Upper lobe of right lung (tissue), 1 donor: ENCODE results near the gene HMGXB3. TPM values are rescaled to one million over a fixed set of nuclear protein-coding genes. Genes with fewer than 3 reads are reported as not detected.

Source experiments
- ATAC-seq: fragments of 200-7000 bp; cut with Tn5 transposase; one replicate; pipeline ENCODE4 v1.9.1; 2020; ENCODE audit warnings: mild to moderate bottlenecking, moderate library complexity
- DNase-seq: peaks from one replicate; pipeline ENCODE4 v3.0.0-alpha.2; 2020
- H3K27ac ChIP-seq: fragments of 200-600 bp; one replicate; pipeline ENCODE4 v1.8.0; 2022
- H3K27me3 ChIP-seq: fragments of 200-600 bp; one replicate; pipeline ENCODE4 v1.8.0; 2022; ENCODE audit warnings: mild to moderate bottlenecking
- H3K36me3 ChIP-seq: fragments of 200-600 bp; one replicate; pipeline ENCODE4 v1.8.0; 2022
- H3K4me1 ChIP-seq: fragments of 200-600 bp; one replicate; pipeline ENCODE4 v1.8.0; 2022
- H3K4me3 ChIP-seq: fragments of 200-600 bp; one replicate; pipeline ENCODE4 v1.8.0; 2022; ENCODE audit warnings: mild to moderate bottlenecking
- H3K9me3 ChIP-seq: fragments of 200-600 bp; one replicate; pipeline ENCODE4 v1.8.0; 2022
- intact Hi-C: fragments of 100-400 bp; cut with DNase I; formaldehyde crosslinking; loops from one replicate; pipeline ENCODE4 v1.11.0; 2022
- total RNA-seq: library from RNA; stranded (reverse); fragmentation: NEBNext Ultra II Directional; extraction: Animal tissue kit (Norgen Biotek cat#: 25700); gene quantifications from one replicate; pipeline ENCODE4 v1.2.1, GENCODE V29; 2021
- TF ChIP-seq, protein P1 (sequence below): fragments of 200-600 bp; IDR thresholded peaks from one replicate; pipeline ENCODE4 v1.8.0; 2022; ENCODE audit warnings: antibody characterized with exemption
- donor health status: DM: no; HTN: yes; CAD: no; lungs with severe emphysema.

Gene HMGXB3
- total RNA-seq, 1 donor from 2014 or later, result 33.7 TPM

GRCh38 chr5:150017226-150018005 is 16.9 kb downstream of the HMGXB3 start:
- TF ChIP-seq, protein P1, sequence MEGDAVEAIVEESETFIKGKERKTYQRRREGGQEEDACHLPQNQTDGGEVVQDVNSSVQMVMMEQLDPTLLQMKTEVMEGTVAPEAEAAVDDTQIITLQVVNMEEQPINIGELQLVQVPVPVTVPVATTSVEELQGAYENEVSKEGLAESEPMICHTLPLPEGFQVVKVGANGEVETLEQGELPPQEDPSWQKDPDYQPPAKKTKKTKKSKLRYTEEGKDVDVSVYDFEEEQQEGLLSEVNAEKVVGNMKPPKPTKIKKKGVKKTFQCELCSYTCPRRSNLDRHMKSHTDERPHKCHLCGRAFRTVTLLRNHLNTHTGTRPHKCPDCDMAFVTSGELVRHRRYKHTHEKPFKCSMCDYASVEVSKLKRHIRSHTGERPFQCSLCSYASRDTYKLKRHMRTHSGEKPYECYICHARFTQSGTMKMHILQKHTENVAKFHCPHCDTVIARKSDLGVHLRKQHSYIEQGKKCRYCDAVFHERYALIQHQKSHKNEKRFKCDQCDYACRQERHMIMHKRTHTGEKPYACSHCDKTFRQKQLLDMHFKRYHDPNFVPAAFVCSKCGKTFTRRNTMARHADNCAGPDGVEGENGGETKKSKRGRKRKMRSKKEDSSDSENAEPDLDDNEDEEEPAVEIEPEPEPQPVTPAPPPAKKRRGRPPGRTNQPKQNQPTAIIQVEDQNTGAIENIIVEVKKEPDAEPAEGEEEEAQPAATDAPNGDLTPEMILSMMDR, result no peak
- Histone ChIP-seq H3K4me3 (no peak overlapping the region), H3K9me3 (no peaks in the 10 kb centered on the region), H3K4me1 (peaks cover 7% of the 10 kb centered on the region), H3K27me3 (no peaks in the 10 kb centered on the region), H3K27ac (no peak overlapping the region), H3K36me3 (peaks cover 100% of the 10 kb centered on the region)
- intact Hi-C loops, result no loop called here
- ATAC-seq (no peak), DNase-seq (no peak)

DNA sequence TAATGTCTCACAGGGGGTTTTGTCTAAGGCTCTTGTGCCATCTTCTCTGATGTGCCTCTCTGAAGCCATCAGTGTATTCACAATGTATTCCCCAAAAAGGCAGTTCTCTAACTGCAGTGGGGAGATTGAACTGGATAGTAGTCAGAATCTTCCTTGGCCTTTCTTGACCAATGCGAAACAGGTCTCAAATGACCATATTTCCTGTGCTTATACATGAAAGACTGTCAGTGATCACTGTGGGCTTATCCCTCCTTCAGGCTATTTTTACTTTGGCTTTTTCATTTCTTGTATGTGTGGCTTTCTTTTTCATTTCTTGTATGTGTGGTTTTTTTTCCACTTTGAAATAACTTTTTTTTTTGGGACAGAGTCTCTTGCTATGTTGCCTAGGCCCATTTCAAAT is 19.7 kb downstream of the HMGXB3 start:
- no peak for ATAC-seq
- Histone ChIP-seq H3K9me3 (no peaks in the 10 kb centered on the region), H3K27me3 (no peaks in the 10 kb centered on the region), H3K4me3 (no peak overlapping the region), H3K27ac (no peak overlapping the region), H3K4me1 (peaks cover 9% of the 10 kb centered on the region), H3K36me3 (peaks cover 96% of the 10 kb centered on the region)
- intact Hi-C loops, result no loop called here
- TF ChIP-seq, protein P1, result no peak
- DNase-seq, result no peak

DNA sequence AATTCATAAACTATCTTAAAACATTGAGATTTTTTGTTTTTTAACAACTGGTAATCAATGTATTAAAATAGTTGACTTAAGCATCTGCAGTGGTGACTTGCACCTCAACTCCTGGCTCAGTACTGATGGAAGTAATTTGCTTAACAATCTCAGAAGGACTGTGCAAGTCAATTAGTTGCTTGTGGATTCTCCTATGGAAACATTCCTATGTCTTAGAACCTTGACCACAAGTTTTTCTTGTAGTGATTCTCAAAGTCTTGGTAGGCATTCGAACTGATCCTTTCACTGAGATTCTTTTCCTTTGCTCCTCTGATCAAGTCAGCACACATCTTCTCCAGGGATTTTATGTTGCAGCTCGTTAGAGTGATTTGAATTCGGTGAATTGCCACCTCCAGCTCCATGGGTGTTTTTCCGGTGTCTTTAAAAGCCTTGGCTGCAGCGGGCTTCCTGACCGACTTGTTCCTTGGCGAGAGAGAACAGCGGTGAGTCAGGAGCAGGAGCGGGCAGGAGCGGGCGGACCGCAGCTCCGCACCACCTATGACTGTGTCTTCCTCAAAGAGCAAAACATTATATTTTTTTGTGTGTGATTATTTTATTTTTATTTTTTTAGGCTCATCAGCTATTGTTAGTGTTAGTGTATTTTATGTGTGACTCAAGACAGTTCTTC is 21.1 kb downstream of the HMGXB3 start:
- DNase-seq (no peak), ATAC-seq (peak; percentile 33)
- Histone ChIP-seq H3K36me3 (peaks cover 96% of the 10 kb centered on the region), H3K4me3 (no peak overlapping the region), H3K4me1 (peaks cover 9% of the 10 kb centered on the region), H3K9me3 (no peaks in the 10 kb centered on the region), H3K27ac (peak overlapping the region; percentile 27), H3K27me3 (no peaks in the 10 kb centered on the region)
- intact Hi-C loops, result no loop called here
- TF ChIP-seq, protein P1, result no peak

- Histone ChIP-seq H3K9me3 (no peaks in the 10 kb centered on the region), H3K36me3 (peaks cover 96% of the 10 kb centered on the region), H3K4me1 (peaks cover 9% of the 10 kb centered on the region), H3K4me3 (no peak overlapping the region), H3K27ac (no peak overlapping the region), H3K27me3 (no peaks in the 10 kb centered on the region)
- ATAC-seq (no peak), DNase-seq (no peak)
- TF ChIP-seq, protein P1, result no peak
- intact Hi-C loops, result no loop called here
These were observed 21.6 kb downstream of the HMGXB3 start for GRCh38 chr5:150022158-150022531.

GRCh38 chr5:150022681-150023080 is 22.1 kb downstream of the HMGXB3 start:
- DNase-seq, result no peak
- Histone ChIP-seq H3K4me3 (no peak overlapping the region), H3K27me3 (no peaks in the 10 kb centered on the region), H3K27ac (no peak overlapping the region), H3K9me3 (no peaks in the 10 kb centered on the region), H3K36me3 (peaks cover 96% of the 10 kb centered on the region), H3K4me1 (peaks cover 9% of the 10 kb centered on the region)
- TF ChIP-seq, protein P1, result no peak
- intact Hi-C loops, result no loop called here
- ATAC-seq, result peak; percentile 31
